Spleen (tissue), 11 donors: Measurements from ENCODE around the gene SPEM2. TPM values are rescaled to one million over a fixed set of nuclear protein-coding genes. Genes with fewer than 3 reads are reported as not detected.

Experiments used
- DNase-seq: peaks from one replicate; pipeline ENCODE4 v3.0.0-alpha.2; 2020
- H3K27ac ChIP-seq, 8 donors: fragments of 200-600 bp; sonication (generic) in 7 of 8; 1 replicate in 4 of 8; 2 replicates in 4 of 8; pipeline versions ENCODE4 v1.5.0 to v1.8.0; 2016 to 2021; ENCODE audit warnings: inconsistent platforms in 4 of 8, mild to moderate bottlenecking in 4 of 8, moderate library complexity in 1 of 8
- H3K27me3 ChIP-seq, 7 donors: fragments of 200-600 bp; sonication (generic) in 6 of 7; replicated peaks in 1 of 7; 1 replicate in 4 of 7; 2 replicates in 3 of 7; pipeline versions ENCODE4 v1.5.0 to v1.8.0; 2016 to 2021; ENCODE audit warnings: inconsistent platforms in 3 of 7, mild to moderate bottlenecking in 1 of 7
- H3K36me3 ChIP-seq, 6 donors: fragments of 200-600 bp; sonication (generic) in 5 of 6; 1 replicate in 4 of 6; 2 replicates in 2 of 6; pipeline versions ENCODE4 v1.5.0 to v1.8.0; 2016 to 2021; ENCODE audit warnings: inconsistent platforms in 2 of 6
- H3K4me1 ChIP-seq, 6 donors: fragments of 200-600 bp; sonication (generic) in 5 of 6; 1 replicate in 3 of 6; 2 replicates in 3 of 6; pipeline versions ENCODE4 v1.5.0 to v1.8.0; 2016 to 2021; ENCODE audit warnings: inconsistent platforms in 3 of 6
- H3K4me3 ChIP-seq, 8 donors: fragments of 200-600 bp; sonication (generic) in 7 of 8; 1 replicate in 4 of 8; 2 replicates in 4 of 8; pipeline versions ENCODE4 v1.5.0 to v1.8.0; 2016 to 2021; ENCODE audit warnings: inconsistent platforms in 4 of 8, mild to moderate bottlenecking in 4 of 8, moderate library complexity in 2 of 8
- H3K9me3 ChIP-seq, 8 donors: fragments of 200-600 bp; sonication (generic) in 7 of 8; 1 replicate in 4 of 8; 2 replicates in 4 of 8; pipeline versions ENCODE4 v1.5.0 to v1.8.0; 2016 to 2021; ENCODE audit warnings: inconsistent platforms in 4 of 8
- POLR2A ChIP-seq, 3 donors: fragments of 450-650 bp; IDR thresholded peaks; one replicate each; pipeline ENCODE4 v1.5.1; 2017; ENCODE audit warnings: antibody characterized with exemption in 3 of 3, mild to moderate bottlenecking in 1 of 3
- POLR2AphosphoS5 ChIP-seq, 3 donors: sonication (generic); formaldehyde crosslinking; IDR thresholded peaks; one replicate each; pipeline ENCODE4 v1.5.1; 2017; ENCODE audit warnings: antibody characterized with exemption in 3 of 3
- WGBS, 5 donors: extraction: QIAGEN DNeasy Blood & Tissue Kit in 3 of 5; methylation state at CpG; one replicate each; pipeline versions ENCODE4 v1.1.5 to v1.1.7; 2013 to 2018; 5-methylcytosine and 5-hydroxymethylcytosine counted together
- intact Hi-C: fragments of 100-400 bp; cut with DNase I; formaldehyde crosslinking; loops from one replicate; pipeline ENCODE4 v1.15.0; 2023; ENCODE audit warnings: low total_unique reads
- polyA plus RNA-seq, 3 donors: library from polyadenylated mRNA; stranded (reverse); fragments of 200-250 nt; gene quantifications; one replicate each; pipeline ENCODE4 v1.2.1, GENCODE V29; 2013
- total RNA-seq, 7 donors: library from RNA; depleted of rRNA in 3 of 7; stranded (reverse); fragments of >200 nt in 3 of 7; fragmentation: NEBNext Ultra II Directional in 4 of 7; extraction: Animal tissue kit (Norgen Biotek cat#: 25700) in 4 of 7; gene quantifications; one replicate each; pipeline versions ENCODE4 v1.1.0 to v1.2.1, GENCODE V29; 2016 to 2021
- TF ChIP-seq, protein P1 (sequence below), 11 experiments: fragments of 200-600 bp in 7 of 11; fragments of 450-650 bp in 4 of 11; sonication (generic) in 4 of 11; IDR thresholded peaks in 8 of 11; conservative IDR thresholded peaks in 3 of 11; 1 replicate in 7 of 11; 2 replicates in 4 of 11; pipeline versions ENCODE4 v1.4.0 to v1.8.0; 2016 to 2021; ENCODE audit warnings: antibody characterized with exemption in 11 of 11, inconsistent platforms in 4 of 11, mild to moderate bottlenecking in 1 of 11
- donor health status: healthy with polysubstance abuse.
- donor health status: DM: no; HTN: no; CAD: no; lungs with moderate emphysema.
- donor health status: DM: no; HTN: no; CAD: no.
- donor health status: Bipolar disorder and iron deficiency.
- donor health status: healthy.
- donor health status: DM: no; HTN: no; CAD: no.
- donor health status: DM: yes; HTN: yes; CAD: no.

The SPEM2 gene
- total and polyA plus RNA-seq, 10 donors, result not detected

DNA sequence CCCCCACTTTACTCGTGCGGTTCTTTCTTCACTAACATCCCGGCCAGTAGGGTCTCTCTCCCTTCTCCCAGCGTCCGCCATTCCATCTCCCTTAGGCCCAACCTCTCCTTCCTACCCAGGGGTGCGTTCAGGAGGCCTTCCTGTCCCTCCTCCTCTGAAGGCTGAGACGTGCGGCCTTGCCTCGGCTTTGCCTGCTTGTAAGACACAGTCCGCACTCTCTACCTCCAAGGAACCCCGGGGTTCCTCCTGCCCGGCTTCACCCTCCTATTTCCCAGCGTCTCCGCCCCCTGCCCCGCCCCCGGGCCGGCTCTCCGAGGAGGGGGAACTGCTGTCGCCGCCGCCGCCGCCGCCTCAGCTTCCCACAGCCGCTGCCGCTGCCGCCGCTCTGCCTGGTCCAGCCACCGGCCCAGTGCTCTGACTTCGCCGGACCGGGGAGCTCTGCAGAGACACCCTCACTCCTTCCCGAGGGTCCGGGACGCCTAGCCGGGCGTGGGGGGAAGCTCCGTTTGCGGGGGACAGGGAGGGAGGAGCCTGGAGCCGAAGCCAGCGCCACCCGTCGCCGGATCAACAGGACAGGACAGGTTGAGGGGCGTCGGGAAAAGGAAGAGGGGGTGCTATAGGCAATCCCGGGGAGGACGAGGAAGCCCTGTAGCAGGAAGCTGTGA is 12.7 kb downstream of the SPEM2 start:
- TF ChIP-seq, protein P1, sequence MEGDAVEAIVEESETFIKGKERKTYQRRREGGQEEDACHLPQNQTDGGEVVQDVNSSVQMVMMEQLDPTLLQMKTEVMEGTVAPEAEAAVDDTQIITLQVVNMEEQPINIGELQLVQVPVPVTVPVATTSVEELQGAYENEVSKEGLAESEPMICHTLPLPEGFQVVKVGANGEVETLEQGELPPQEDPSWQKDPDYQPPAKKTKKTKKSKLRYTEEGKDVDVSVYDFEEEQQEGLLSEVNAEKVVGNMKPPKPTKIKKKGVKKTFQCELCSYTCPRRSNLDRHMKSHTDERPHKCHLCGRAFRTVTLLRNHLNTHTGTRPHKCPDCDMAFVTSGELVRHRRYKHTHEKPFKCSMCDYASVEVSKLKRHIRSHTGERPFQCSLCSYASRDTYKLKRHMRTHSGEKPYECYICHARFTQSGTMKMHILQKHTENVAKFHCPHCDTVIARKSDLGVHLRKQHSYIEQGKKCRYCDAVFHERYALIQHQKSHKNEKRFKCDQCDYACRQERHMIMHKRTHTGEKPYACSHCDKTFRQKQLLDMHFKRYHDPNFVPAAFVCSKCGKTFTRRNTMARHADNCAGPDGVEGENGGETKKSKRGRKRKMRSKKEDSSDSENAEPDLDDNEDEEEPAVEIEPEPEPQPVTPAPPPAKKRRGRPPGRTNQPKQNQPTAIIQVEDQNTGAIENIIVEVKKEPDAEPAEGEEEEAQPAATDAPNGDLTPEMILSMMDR (IDR thresholded peaks at IDR 0.05 in 8 of 11, conservative IDR thresholded peaks at IDR 0.05 in 3 of 11), result no peak
- TF ChIP-seq POLR2AphosphoS5 (IDR thresholded peaks at IDR 0.05) (peak; percentile 41 to 82 (median 74)), POLR2A (IDR thresholded peaks at IDR 0.05) (no peak)
- Histone ChIP-seq H3K4me1 (peaks cover 31 to 68% (median 58%) of the 10 kb centered on the region in 6 donors), H3K9me3 (no peaks in the 10 kb centered on the region), H3K36me3 (no peaks in the 10 kb centered on the region), H3K4me3 (peak overlapping the region in 7 of 8 donors; percentile 28 to 84 (median 71)), H3K27ac (peak overlapping the region in 6 of 8 donors; percentile 54 to 93 (median 87)), H3K27me3 (peaks cover 0 to 49% (median 28%) of the 10 kb centered on the region in 7 donors)
- intact Hi-C loops, result loop anchor here (5.0 kb wide), 2 partner anchors 81 to 124 kb away; partner anchors contain the start of genes SENP3 and TMEM95
- peak; percentile 96 for DNase-seq
- 10 to 16% (median 10%) methylated on average over 43 to 48 of the region's 48 CpGs for WGBS, 5 donors

DNA sequence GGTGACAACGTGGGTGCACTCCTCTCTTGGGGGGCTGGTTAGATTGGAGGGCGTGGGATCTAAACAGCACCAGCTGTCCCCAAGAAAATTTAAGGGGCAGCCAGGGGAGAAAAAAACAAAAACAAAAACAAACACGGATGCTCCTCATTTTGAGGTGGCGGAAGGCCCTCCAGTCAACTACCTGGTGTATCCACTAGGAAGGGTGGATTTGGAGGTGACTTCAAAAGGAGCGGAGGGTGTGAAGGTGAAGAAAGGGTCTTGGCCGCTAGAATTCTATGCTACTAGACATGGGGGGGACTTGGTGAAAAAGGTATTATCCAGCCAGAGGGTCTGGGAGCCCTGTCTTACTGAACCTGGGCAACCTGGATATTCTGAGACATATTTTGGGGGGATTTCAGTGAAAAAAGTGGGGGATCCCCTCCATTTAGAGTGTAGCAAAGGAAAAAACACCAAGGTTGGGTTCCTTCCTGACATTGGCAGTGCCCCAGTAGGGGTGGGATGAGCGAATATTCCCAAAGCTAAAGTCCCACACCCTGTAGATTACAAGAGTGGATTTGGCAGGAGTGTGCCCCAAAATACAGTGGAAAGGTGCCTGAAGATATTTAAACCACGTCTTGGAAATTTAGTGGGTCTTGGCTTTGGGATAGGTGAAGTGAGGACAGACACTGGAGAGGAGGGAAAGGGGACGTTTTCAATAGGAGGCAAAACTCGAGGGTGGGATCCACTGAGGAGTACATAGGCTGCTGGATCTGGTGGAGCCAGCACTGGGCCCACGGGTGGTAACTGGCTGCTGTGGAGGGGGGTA is 13.4 kb downstream of the SPEM2 start:
- TF ChIP-seq POLR2A (IDR thresholded peaks at IDR 0.05) (no peak), POLR2AphosphoS5 (IDR thresholded peaks at IDR 0.05) (no peak)
- TF ChIP-seq, protein P1 (IDR thresholded peaks at IDR 0.05 in 8 of 11, conservative IDR thresholded peaks at IDR 0.05 in 3 of 11), result no peak
- H3K4me1 ChIP-seq, result peaks cover 31 to 68% (median 58%) of the 10 kb centered on the region in 6 donors

DNA sequence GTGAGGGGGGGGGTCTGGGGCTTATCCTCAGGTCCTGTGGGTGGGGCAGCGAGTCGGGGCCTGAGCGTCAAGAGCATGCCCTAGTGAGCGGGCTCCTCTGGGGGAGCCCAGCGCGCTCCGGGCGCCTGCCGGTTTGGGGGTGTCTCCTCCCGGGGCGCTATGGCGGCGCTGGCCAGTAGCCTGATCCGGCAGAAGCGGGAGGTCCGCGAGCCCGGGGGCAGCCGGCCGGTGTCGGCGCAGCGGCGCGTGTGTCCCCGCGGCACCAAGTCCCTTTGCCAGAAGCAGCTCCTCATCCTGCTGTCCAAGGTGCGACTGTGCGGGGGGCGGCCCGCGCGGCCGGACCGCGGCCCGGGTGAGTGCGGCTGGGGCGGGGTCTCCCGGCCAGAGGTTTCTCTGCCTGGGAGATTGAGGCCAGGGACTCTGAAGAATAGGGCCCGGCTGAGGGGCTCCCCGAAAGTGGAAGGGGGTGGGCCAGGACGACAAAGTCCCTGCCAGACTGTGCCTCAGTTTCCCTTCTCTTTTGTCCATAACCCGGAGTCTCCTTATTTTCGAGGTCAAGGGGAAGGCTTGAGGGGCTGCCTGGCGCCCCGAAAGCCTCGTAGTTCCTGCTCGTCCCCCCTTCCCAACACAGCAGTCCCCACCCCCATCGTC is 14.2 kb downstream of the SPEM2 start, which contains the start of gene FGF11:
FGF11 (plus strand) TSS at position 51 of the 651 bp plus-strand sequence; CDS start at position 160, 109 bp downstream.
- no peaks in the 10 kb centered on the region for H3K36me3 ChIP-seq
- intact Hi-C loops, result loop anchor here (5.0 kb wide), 2 partner anchors 82 to 123 kb away; partner anchors contain the start of genes SENP3 and TMEM95
- peak within 1 kb of the TSS; percentile 8 to 84 (median 70) for H3K4me3 ChIP-seq
- peaks cover 31 to 71% (median 60%) of the 10 kb centered on the region in 6 donors for H3K4me1 ChIP-seq
- WGBS, 5 donors, result 2 to 6% (median 2%) methylated on average over 9 to 50 of the region's 50 CpGs
- DNase-seq, result no peak
- peaks cover 0 to 61% (median 28%) of the 10 kb centered on the region in 7 donors for H3K27me3 ChIP-seq
- H3K9me3 ChIP-seq, result no peaks in the 10 kb centered on the region
- peak in 2 of 3 donors; percentile 20 to 42 for TF ChIP-seq POLR2AphosphoS5 (IDR thresholded peaks at IDR 0.05)
- TF ChIP-seq, protein P1 (IDR thresholded peaks at IDR 0.05 in 8 of 11, conservative IDR thresholded peaks at IDR 0.05 in 3 of 11), result no peak
- H3K27ac ChIP-seq, result peak within 1 kb of the TSS in 6 of 8 donors; percentile 54 to 93 (median 87)

More for the DNA sequence above, 13.4 kb downstream of the SPEM2 start:
- intact Hi-C loops, result loop anchor here (5.0 kb wide), 2 partner anchors 82 to 123 kb away; partner anchors contain the start of genes SENP3 and TMEM95
- Histone ChIP-seq H3K36me3 (no peaks in the 10 kb centered on the region), H3K27ac (peak overlapping the region in 2 of 8 donors; percentile 86 to 88), H3K4me3 (peak overlapping the region in 7 of 8 donors; percentile 28 to 84 (median 71)), H3K9me3 (no peaks in the 10 kb centered on the region), H3K27me3 (peaks cover 0 to 55% (median 28%) of the 10 kb centered on the region in 7 donors)
- WGBS, 5 donors, result 44 to 48% (median 46%) methylated on average over 11 of the region's 11 CpGs
- DNase-seq, result no peak
